ENCODE data around the gene FGF23. TPM values are rescaled to one million over a fixed set of nuclear protein-coding genes. Genes with fewer than 3 reads are reported as not detected.

Gene FGF23
- total RNA-seq, 1 experiment from 2014 or later: 0.24 TPM

DNA sequence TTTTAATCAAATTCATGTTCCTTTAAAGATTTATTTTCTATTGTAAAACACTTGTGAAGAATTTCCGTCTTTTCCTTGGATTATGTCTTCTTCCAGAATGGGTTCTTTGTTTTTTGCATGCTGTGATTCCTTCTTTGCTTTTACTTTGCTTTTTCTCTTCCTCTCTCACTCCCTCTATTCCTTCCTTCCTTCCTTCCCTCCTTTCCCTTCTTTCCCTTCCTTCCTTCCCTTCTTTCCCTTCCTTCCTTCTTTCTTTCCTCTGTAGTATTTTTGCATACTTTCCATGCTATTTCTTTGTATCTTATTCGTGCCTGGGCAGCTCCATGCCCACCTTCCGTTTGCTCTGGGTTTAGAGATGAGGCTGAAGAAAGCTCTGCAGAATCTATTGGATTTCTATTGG is 21.6 kb upstream of the FGF23 start:
- H3K4ac ChIP-seq (ENCODE audit: low read depth, low read length): no peak overlapping the region
- H3K23ac ChIP-seq (ENCODE audit: insufficient read length, low read depth, low read length): no peak overlapping the region
- Mint-ChIP-seq H3K36me3 (ENCODE audit: insufficient read depth in 1 of 3, low read depth in 3 of 3) (peaks cover 0 to 8% (median 0%) of the 10 kb centered on the region in 3 experiments; a peak in 1 of 7 replicates), H3K4me3 (no peak overlapping the region), H3K27me3 (ENCODE audit: low read depth) (peaks cover 5% of the 10 kb centered on the region; the same call in 1 of the 2 replicates), H3K27ac (no peak overlapping the region), H3K4me1 (peaks cover 3 to 6% of the 10 kb centered on the region in 2 experiments; a peak in 3 of 4 replicates), H3K9me3 (peaks cover 10 to 11% of the 10 kb centered on the region in 2 experiments)
- H3K9me3 ChIP-seq (ENCODE audit: control insufficient read depth, low read depth, low read length): no peaks in the 10 kb centered on the region
- no CpG with 5 or more reads among the region's 3 CpGs for WGBS (ENCODE audit: extremely low coverage, insufficient read length, low lambda C conversion rate)
- H2BK20ac ChIP-seq (ENCODE audit: low read depth, low read length, poor library complexity, severe bottlenecking): no peak overlapping the region
- H2BK15ac ChIP-seq (ENCODE audit: low read depth, low read length): no peak overlapping the region
- no peak overlapping the region for H4K91ac ChIP-seq (ENCODE audit: insufficient read length, low read depth, low read length)
- H3K27me3 ChIP-seq (ENCODE audit: insufficient read depth, low read length): no peaks in the 10 kb centered on the region
- no peak overlapping the region for H3K9ac ChIP-seq (ENCODE audit: extremely low read depth, insufficient read length, low read length)
- no peaks in the 10 kb centered on the region for H3K79me2 ChIP-seq (ENCODE audit: insufficient read depth, low read length)
- H4K5ac ChIP-seq (ENCODE audit: insufficient read length, low read depth, low read length): no peak overlapping the region
- H3K4me2 ChIP-seq (ENCODE audit: insufficient read depth, insufficient read length, low read length): no peak overlapping the region
- no peaks in the 10 kb centered on the region for H3K23me2 ChIP-seq (ENCODE audit: insufficient read length, low read depth, low read length, poor library complexity, severe bottlenecking)
- no peak overlapping the region for H3K27ac ChIP-seq (ENCODE audit: insufficient read length, low read depth, low read length)
- no peak overlapping the region for H3K56ac ChIP-seq (ENCODE audit: insufficient read length, low read depth, low read length)
- no peak for DNase-seq
- no peaks in the 10 kb centered on the region for H3K4me1 ChIP-seq (ENCODE audit: insufficient read depth, low read length)
- TF ChIP-seq, protein P1, sequence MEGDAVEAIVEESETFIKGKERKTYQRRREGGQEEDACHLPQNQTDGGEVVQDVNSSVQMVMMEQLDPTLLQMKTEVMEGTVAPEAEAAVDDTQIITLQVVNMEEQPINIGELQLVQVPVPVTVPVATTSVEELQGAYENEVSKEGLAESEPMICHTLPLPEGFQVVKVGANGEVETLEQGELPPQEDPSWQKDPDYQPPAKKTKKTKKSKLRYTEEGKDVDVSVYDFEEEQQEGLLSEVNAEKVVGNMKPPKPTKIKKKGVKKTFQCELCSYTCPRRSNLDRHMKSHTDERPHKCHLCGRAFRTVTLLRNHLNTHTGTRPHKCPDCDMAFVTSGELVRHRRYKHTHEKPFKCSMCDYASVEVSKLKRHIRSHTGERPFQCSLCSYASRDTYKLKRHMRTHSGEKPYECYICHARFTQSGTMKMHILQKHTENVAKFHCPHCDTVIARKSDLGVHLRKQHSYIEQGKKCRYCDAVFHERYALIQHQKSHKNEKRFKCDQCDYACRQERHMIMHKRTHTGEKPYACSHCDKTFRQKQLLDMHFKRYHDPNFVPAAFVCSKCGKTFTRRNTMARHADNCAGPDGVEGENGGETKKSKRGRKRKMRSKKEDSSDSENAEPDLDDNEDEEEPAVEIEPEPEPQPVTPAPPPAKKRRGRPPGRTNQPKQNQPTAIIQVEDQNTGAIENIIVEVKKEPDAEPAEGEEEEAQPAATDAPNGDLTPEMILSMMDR (conservative IDR thresholded peaks at IDR 0.05): no peak
- no peak overlapping the region for H2BK12ac ChIP-seq (ENCODE audit: insufficient read length, low read depth, low read length)
- H2AK5ac ChIP-seq (ENCODE audit: insufficient read length, low read length): no peak overlapping the region
- no peak overlapping the region for H3K14ac ChIP-seq (ENCODE audit: insufficient read depth, low read length)
- no peak overlapping the region for H3K18ac ChIP-seq (ENCODE audit: insufficient read length, low read depth, low read length)
- H3T11ph ChIP-seq (ENCODE audit: low read length): no peak overlapping the region
- H2AFZ ChIP-seq (ENCODE audit: low read length): no peak overlapping the region
- no peaks in the 10 kb centered on the region for H3K79me1 ChIP-seq (ENCODE audit: insufficient read depth, low read depth, low read length, poor library complexity, severe bottlenecking)
- H4K8ac ChIP-seq (replicated peaks; ENCODE audit: insufficient read length, low read depth, low read length): no peak overlapping the region
- H4K20me1 ChIP-seq (ENCODE audit: control insufficient read depth, insufficient read depth, insufficient read length): no peaks in the 10 kb centered on the region
- no peak overlapping the region for H2BK120ac ChIP-seq (ENCODE audit: low read depth, low read length, poor library complexity, severe bottlenecking)
- no peak overlapping the region for H2BK5ac ChIP-seq (ENCODE audit: insufficient read length, low read length)

Measured in H9 (cell line).